GM12865 (cell line): ENCODE data around the gene TUBB.
A peak's percentile ranks its signal among the peaks of the same experiment; 100 is the strongest.
"Not testable (repeated sequence)": the region's sequence is repeated elsewhere in the genome, so short reads cannot be mapped to it uniquely, and the experiment has no call there.

Experiments
- DNase-seq: peaks from one replicate; pipeline ENCODE4 v3.0.0; 2010; ENCODE audit warnings: low read depth
- H3K4me3 ChIP-seq: 2 replicates; pipeline ENCODE4 v1.5.1; 2011; ENCODE audit warnings: mild to moderate bottlenecking, low read depth, low read length, control low read depth
- CTCF ChIP-seq: IDR thresholded peaks from 2 replicates; pipeline ENCODE4 v1.5.1; 2011; ENCODE audit warnings: low read length, control low read depth, low read depth, inconsistent platforms; ENCODE audit not compliant: insufficient read depth; ENCODE audit errors: missing control alignments

Gene TUBB

DNA sequence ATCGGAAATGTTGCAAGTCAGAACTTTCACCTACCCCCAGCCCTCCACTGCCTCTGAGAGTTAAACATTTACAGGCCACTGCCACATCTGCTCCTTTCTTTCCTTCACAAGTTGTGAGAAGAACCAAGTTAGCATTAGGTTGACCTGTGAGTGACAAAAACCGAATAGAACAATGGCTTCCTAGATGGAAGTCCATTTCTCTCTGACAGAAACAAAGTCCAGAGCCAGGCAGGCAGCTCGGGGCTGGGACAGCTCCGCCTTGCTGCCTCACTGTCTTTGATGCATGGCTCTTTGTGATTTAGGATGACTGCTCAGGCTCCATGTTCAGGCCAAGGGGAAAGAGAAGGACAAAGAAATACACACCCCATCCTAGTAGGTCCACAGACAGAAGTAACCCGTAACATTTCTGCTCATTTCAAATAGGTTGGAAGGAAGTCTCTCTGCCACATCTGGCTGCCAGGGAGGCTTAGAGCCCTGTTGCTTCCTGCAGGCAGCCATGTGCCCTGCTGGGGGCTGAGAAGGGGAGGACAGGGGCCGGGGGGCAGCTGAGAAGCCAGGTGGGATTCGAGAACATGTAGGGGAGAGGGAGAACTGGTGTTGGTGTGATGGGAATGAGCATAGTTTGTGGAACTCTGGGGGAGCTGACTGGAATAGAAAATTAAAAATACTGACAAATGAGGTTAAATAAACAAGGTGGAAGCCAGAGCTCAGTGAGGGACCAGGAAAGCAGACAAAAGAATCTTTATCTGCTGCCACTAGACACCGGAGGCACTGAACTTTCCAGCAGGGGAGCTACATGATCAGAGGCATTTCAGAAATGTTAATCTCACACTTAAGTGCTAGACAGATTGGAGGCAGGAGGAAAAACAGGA, 43.7 kb downstream of the TUBB start:
- TF ChIP-seq CTCF = no peak
- H3K4me3 ChIP-seq = no peak overlapping the region
- peak; percentile 65 for DNase-seq

DNA sequence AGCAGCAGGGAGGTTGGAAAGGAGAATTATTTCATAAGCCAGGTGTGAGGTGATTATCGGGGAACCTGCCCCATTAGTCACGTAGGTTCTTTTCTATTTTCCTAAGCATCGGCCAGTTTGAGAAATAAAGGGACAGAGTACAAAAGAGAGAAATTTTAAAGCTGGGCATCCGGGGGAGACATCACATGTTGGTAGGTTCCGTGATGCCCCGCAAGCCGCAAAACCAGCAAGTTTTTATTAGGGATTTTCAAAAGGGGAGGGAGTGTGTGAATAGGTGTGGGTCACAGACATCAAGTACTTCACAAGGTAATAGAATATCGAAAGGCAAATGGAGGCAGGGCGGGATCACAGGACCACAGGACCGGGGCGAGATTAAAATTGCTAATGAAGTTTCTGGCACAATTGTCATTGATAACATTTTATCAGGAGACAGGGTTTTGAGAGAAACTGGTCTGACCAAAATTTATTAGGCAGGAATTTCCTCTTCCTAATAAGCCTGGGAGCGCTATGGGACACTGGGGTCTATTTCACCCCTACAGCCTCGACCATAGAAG, 44.4 kb downstream of the TUBB start:
- H3K4me3 ChIP-seq, DNase-seq: not testable (repeated sequence)

DNA sequence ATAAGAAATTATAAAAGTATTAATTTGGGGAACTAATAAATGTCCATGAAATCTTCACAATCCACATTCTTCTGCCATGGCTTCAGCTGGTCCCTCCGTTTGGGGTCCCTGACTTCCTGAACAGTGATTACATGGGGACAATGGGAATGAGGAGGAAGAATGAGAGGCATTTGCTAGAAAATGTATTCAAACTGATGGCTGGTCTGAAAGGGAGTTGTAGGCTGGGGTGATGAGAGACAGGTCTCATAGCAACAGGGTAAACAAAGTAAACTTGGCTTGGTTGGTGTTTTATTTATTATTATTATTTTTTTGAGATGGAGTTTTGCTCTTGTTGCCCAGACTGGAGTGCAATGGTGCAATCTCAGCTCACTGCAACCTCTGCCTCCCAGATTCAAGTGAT, 45.3 kb downstream of the TUBB start:
- DNase-seq, H3K4me3 ChIP-seq: not testable (repeated sequence)

DNA sequence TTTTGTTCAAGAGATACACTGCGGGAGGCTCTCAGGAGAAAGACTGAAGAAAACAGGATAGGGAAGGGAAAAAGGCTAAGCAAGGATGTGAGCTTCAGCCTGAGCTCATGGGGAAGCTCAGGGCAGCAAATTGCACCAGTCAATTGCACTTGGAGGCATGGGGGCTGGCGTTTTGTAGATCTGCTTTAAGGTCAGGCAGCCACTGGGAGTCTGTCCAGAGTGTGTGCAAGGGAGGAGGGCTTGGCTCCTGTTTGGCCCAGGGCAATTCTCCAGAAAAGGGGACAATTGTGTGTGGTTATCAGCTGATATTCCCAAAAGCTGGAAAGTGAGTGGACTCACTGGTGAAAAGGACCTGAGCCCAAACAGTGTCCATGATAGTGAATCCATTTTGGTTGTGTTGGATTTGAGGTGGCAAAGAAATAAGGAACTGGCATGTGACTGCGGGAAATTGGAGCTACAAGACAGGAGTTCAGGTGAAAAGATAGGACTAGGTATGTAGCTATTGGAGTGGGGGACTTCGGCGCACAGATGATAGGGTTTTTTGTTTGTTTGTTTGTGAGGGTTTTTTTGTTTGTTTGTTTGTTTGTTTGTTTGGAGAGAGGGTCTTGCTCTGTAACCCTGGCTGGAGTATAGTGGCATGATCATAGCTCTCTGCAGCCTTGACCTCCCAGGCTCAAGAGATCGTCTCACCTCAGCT, 46.5 kb downstream of the TUBB start:
- no peak for DNase-seq
- TF ChIP-seq CTCF = no peak
- no peak overlapping the region for H3K4me3 ChIP-seq

DNA sequence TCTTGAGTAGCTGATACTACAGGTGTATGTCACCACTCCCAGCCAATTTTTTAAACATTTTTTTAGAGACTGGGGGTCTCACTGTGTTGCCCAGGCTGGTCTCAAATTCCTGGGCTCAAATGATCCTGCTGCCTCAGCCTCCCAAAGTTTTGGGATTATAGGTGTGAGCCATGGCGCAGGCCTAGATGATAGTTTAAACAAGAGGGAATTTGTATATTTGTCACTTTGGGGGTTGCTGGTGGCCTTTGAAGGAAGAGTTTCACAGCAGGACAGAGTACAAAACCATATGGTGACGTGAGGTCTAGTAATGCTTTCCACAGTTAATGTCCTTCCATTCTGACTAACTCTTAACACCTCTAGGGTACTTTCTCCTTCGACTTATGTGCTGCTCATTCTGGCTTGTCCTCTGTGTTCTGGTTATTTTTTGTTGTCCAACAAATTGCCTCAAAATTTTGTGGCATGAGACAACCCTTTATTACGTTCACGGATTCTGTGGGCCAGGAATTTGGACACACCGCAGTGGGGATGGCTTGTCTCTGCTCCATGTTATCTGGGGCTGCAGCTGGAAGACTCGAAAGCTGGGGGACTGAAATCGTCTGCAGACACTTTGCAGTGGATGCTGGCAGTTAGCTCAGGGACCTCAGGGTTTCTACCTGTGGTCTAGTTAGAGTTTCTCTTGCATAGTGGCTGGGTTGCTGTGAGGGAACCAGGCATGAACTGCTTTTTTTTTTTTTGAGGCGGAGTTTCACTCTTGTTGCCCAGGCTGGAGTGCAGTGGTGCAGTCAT, 47.2 kb downstream of the TUBB start:
- peak; percentile 90 for DNase-seq
- H3K4me3 ChIP-seq = no peak overlapping the region
- TF ChIP-seq CTCF = no peak

GRCh38 chr6:30767944-30768301, 47.8 kb downstream of the TUBB start:
- H3K4me3 ChIP-seq = no peak overlapping the region
- no peak for DNase-seq
- no peak for TF ChIP-seq CTCF

DNA sequence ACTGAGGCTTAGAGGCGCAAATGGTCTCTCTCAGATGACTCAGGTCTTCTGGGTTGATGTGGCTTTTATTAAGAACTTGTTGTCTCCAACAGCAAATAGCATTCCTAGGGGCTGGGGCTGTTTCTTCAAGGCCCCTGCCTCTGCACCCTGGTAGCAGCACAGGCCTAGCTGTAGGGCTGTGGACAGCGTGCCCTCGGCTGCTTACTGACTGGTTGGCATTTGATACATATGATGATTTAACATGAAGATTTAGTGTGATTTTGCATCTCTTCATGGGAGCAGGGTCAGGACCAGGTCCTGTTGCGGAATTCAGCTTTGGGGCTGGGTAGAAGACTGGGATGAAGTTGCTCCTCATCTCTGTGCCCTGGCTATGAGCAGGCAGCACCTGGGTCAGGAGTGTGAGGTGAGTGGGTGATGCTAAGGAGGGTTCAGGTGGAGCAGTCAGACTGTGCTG, 48.5 kb downstream of the TUBB start:
- no peak for TF ChIP-seq CTCF
- no peak for DNase-seq
- H3K4me3 ChIP-seq = no peak overlapping the region
